PC-9 (cell line): ENCODE results near the gene ADAMTSL2. TPM values are rescaled to one million over a fixed set of nuclear protein-coding genes. Genes with fewer than 3 reads are reported as not detected.

Source experiments
- BruUV-seq: library from RNA; stranded (reverse); fragments of 400-500 nt; replicated peaks from 2 replicates; lab custom pipeline; 2021; lab: Mats Ljungman, UMichigan
- CTCF ChIA-PET: fragments of 300-600 bp; sonication (Branson Sonifier 250); formaldehyde crosslinking; loops from one replicate; lab custom pipeline; 2022; ENCODE audit warnings: antibody characterized with exemption; lab: Charles Lee
- POLR2A ChIA-PET: fragments of 300-600 bp; sonication (Branson Sonifier 250); formaldehyde crosslinking; loops from one replicate; lab custom pipeline; 2022; ENCODE audit warnings: antibody characterized with exemption; ENCODE audit not compliant: unreplicated experiment; lab: Charles Lee
- DNase-seq, 2 experiments: peaks; one replicate each; pipeline versions ENCODE4 v3.0.0 to v3.0.0-alpha.2; 2015 to 2022; ENCODE audit warnings: mixed read lengths in 1 of 2
- H2AFZ ChIP-seq: fragments of 200-600 bp; sonication (generic); 2 replicates; pipeline ENCODE4 v1.8.1; 2017; ENCODE audit warnings: antibody characterized with exemption
- H3F3A ChIP-seq: fragments of 200-600 bp; sonication (generic); 2 replicates; pipeline ENCODE4 v1.8.1; 2017; ENCODE audit warnings: antibody characterized with exemption, mild to moderate bottlenecking, low read depth; ENCODE audit not compliant: insufficient read depth
- H3K27ac ChIP-seq: fragments of 200-600 bp; sonication (generic); 2 replicates; pipeline ENCODE4 v1.6.1; 2016; ENCODE audit warnings: mixed run types
- H3K27me3 ChIP-seq: fragments of 200-600 bp; sonication (generic); 2 replicates; pipeline ENCODE4 v1.6.1; 2016; ENCODE audit warnings: low read depth, mixed run types; ENCODE audit not compliant: insufficient read depth
- H3K36me3 ChIP-seq: fragments of 200-600 bp; sonication (generic); 2 replicates; pipeline ENCODE4 v1.6.1; 2016; ENCODE audit warnings: low read depth, mixed run types
- H3K4me1 ChIP-seq: fragments of 200-600 bp; sonication (generic); replicated peaks from 2 replicates; pipeline ENCODE4 v1.6.1; 2016; ENCODE audit warnings: mixed run types; ENCODE audit not compliant: insufficient read depth
- H3K4me2 ChIP-seq: fragments of 200-600 bp; sonication (generic); 2 replicates; pipeline ENCODE4 v1.6.1; 2017; ENCODE audit warnings: mixed run types
- H3K4me3 ChIP-seq: fragments of 200-600 bp; sonication (generic); 2 replicates; pipeline ENCODE4 v1.6.1; 2016; ENCODE audit warnings: mixed run types
- H3K79me2 ChIP-seq: fragments of 200-600 bp; sonication (generic); 2 replicates; pipeline ENCODE4 v1.6.1; 2017; ENCODE audit warnings: low read depth, mixed run types
- H3K9me2 ChIP-seq: fragments of 200-600 bp; sonication (generic); 2 replicates; pipeline ENCODE4 v1.8.1; 2017; ENCODE audit warnings: mild to moderate bottlenecking; ENCODE audit not compliant: insufficient read depth
- H3K9me3 ChIP-seq: fragments of 200-600 bp; sonication (generic); 2 replicates; pipeline ENCODE4 v1.8.1; 2016; ENCODE audit warnings: low read depth; ENCODE audit not compliant: insufficient read depth
- H4K20me1 ChIP-seq: fragments of 200-600 bp; sonication (generic); 2 replicates; pipeline ENCODE4 v1.8.1; 2017; ENCODE audit not compliant: insufficient read depth
- CTCF ChIP-seq: fragments of 200-600 bp; sonication (generic); conservative IDR thresholded peaks from 2 replicates; pipeline ENCODE4 v1.6.1; 2017; ENCODE audit warnings: mixed run types, antibody characterized with exemption, mild to moderate bottlenecking, moderate library complexity
- EZH2 ChIP-seq: fragments of 200-600 bp; sonication (generic); IDR thresholded peaks from 2 replicates; pipeline ENCODE4 v1.8.0; 2017; ENCODE audit warnings: antibody characterized with exemption, low read depth
- intact Hi-C: fragments of 100-400 bp; cut with micrococcal nuclease; formaldehyde crosslinking; loops from one replicate; pipeline ENCODE4 v1.10.0; 2022; ENCODE audit not compliant: unreplicated experiment
- total RNA-seq: library from RNA; stranded (reverse); gene quantifications from 2 replicates; pipeline ENCODE4 v1.2.3, GENCODE V29; 2021

ADAMTSL2 gene
- total RNA-seq, 1 experiment from 2014 or later, result 0.39 TPM

- Histone ChIP-seq H3K4me2 (no peak overlapping the region), H3K9me2 (no peaks in the 10 kb centered on the region), H3K27me3 (peaks cover 82% of the 10 kb centered on the region), H2AFZ (no peak overlapping the region), H3K27ac (no peak overlapping the region), H3K36me3 (no peaks in the 10 kb centered on the region), H3K4me1 (no peaks in the 10 kb centered on the region), H3K79me2 (no peaks in the 10 kb centered on the region), H4K20me1 (no peaks in the 10 kb centered on the region), H3K9me3 (no peaks in the 10 kb centered on the region), H3F3A (peaks cover 8% of the 10 kb centered on the region), H3K4me3 (no peak overlapping the region)
- ChIA-PET POLR2A (interaction anchor here (0.6 kb wide), 1 partner anchor 45 kb away, joined by 3 read pairs; no protein-coding TSS in a partner anchor), CTCF (no interaction called here)
- BruUV-seq, result no TSS peak
- TF ChIP-seq EZH2 (no peak), CTCF (no peak)
- DNase-seq, result no peak
- intact Hi-C loops, result no loop called here
Observed at GRCh38 chr9:133494636-133495326, 39.7 kb upstream of the ADAMTSL2 start.

DNA sequence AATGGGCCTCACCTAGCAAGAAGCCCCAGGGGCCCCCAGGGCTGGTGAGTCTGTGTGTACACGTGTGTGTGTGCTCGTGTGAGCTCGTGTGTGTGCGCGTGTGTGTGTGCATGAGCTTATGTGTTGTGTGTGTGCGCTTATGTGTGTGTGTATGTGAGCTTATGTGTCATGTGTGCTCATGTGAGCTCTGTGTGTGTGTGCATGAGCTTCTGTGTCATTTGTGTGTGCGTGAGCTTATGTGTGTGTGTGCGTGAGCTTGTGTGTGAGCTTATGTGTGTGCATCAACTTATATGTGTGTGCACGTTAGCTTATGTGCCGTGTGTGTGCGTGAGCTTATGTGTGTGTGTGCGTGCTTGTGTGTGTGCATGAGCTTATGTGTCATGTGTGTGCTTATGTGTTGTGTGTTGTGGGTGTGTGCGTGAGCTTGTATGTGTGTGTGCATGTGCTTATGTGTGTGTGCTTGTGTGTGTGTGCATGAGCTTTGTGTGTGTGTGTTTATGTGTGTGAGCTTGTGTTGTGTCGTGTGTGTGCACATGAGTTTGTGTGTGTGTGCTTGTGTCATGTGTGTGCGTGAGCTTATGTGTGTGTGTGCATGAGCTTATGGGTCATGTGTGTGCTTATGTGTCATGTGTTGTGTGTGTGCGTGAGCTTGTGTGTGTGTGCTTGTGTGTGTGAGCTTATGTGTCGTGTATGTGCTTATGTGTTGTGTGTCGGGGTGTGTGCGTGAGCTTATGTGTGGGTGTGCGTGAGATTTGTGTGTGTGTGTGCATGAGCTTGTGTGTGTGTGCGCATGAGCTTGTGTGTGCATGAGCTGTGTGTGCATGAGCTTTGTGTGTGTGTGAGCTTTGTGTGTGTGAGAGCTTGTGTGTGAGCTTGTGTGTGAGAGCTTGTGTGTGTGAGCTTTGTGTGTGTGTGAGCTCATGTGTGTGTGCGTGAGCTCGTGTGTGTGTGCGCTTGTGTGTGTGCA, 38.9 kb upstream of the ADAMTSL2 start:
- TF ChIP-seq EZH2 (no peak), CTCF (no peak)
- H3K36me3 ChIP-seq, result no peaks in the 10 kb centered on the region
- ChIA-PET CTCF (interaction anchor here (0.6 kb wide), 1 partner anchor 10 kb away, joined by 4 read pairs; no protein-coding TSS in a partner anchor), POLR2A (interaction anchor here (0.6 kb wide), 1 partner anchor 36 kb away, joined by 9 read pairs; no protein-coding TSS in a partner anchor)
- H4K20me1 ChIP-seq, result no peaks in the 10 kb centered on the region
- no peaks in the 10 kb centered on the region for H3K4me1 ChIP-seq
- no peaks in the 10 kb centered on the region for H3K9me2 ChIP-seq
- DNase-seq, result no peak
- intact Hi-C loops, result no loop called here
- H3K9me3 ChIP-seq, result no peaks in the 10 kb centered on the region
- H2AFZ ChIP-seq, result no peak overlapping the region
- peaks cover 8% of the 10 kb centered on the region for H3F3A ChIP-seq
- no peak overlapping the region for H3K4me2 ChIP-seq
- H3K4me3 ChIP-seq, result no peak overlapping the region
- no peaks in the 10 kb centered on the region for H3K79me2 ChIP-seq
- peaks cover 83% of the 10 kb centered on the region for H3K27me3 ChIP-seq
- no peak overlapping the region for H3K27ac ChIP-seq
- no TSS peak for BruUV-seq
